ENCODE results near the gene SLC25A26.

GRCh38 chr3:66413151-66413751, 192.4 kb downstream of the SLC25A26 start:
- TF ChIP-seq CTCF (conservative IDR thresholded peaks at IDR 0.05) (no peak), ZFX (IDR thresholded peaks at IDR 0.05) (no peak)

Measured in C4-2B (cell line).